HG03066 (cell line): Measurements from ENCODE around the gene GON7.
"Not testable (repeated sequence)": the region's sequence is repeated elsewhere in the genome, so short reads cannot be mapped to it uniquely, and the experiment has no call there.

Source experiments
- ATAC-seq: cut with Tn5 transposase; IDR thresholded peaks from one replicate; pipeline ENCODE4 v1.9.1; 2021; ENCODE audit warnings: low read depth; ENCODE audit not compliant: unreplicated experiment

Gene GON7

GRCh38 chr14:93201155-93201704 lies 5.6 kb downstream of the GON7 start:
- ATAC-seq: no peak

- ATAC-seq: no peak
These were observed 6.3 kb downstream of the GON7 start for GRCh38 chr14:93200553-93200952.

- ATAC-seq: no peak
These were observed 7.8 kb downstream of the GON7 start for GRCh38 chr14:93199031-93199430.

GRCh38 chr14:93195316-93195999 lies 11.4 kb downstream of the GON7 start:
- ATAC-seq: no peak

- ATAC-seq: no peak
These were observed 19.9 kb downstream of the GON7 start for GRCh38 chr14:93186956-93187355.

- no peak for ATAC-seq
These were observed 20.4 kb downstream of the GON7 start for GRCh38 chr14:93186466-93186865.

- no peak for ATAC-seq
These were observed 21.5 kb downstream of the GON7 start for GRCh38 chr14:93185349-93185720.

- peak; percentile 85 for ATAC-seq
These were observed 22.2 kb downstream of the GON7 start, which contains the start of the genes LYSET and MOAP1 for GRCh38 chr14:93184391-93185348. TSS of gene LYSET (plus strand) at chr14:93185317. CDS start at chr14:93185406, 89 bp downstream. TSS of gene MOAP1 (minus strand) at chr14:93184897. CDS start at chr14:93184242, 655 bp downstream.

- no peak for ATAC-seq
These were observed 23.1 kb downstream of the GON7 start for GRCh38 chr14:93183596-93184317.

GRCh38 chr14:93175492-93175891 lies 31.4 kb downstream of the GON7 start:
- no peak for ATAC-seq

- ATAC-seq: not testable (repeated sequence)
These were observed 32.1 kb downstream of the GON7 start for GRCh38 chr14:93174731-93175130.

- no peak for ATAC-seq
These were observed 32.9 kb downstream of the GON7 start for GRCh38 chr14:93173943-93174395.

GRCh38 chr14:93171376-93171775 lies 35.5 kb downstream of the GON7 start:
- no peak for ATAC-seq

- not testable (repeated sequence) for ATAC-seq
These were observed 36.7 kb downstream of the GON7 start for GRCh38 chr14:93170141-93170540.

GRCh38 chr14:93169619-93170018 lies 37.2 kb downstream of the GON7 start:
- not testable (repeated sequence) for ATAC-seq

- ATAC-seq: not testable (repeated sequence)
These were observed 38.3 kb downstream of the GON7 start for GRCh38 chr14:93168610-93169009.

- not testable (repeated sequence) for ATAC-seq
These were observed 41.3 kb downstream of the GON7 start for GRCh38 chr14:93165271-93166265.

- no peak for ATAC-seq
These were observed 43.3 kb downstream of the GON7 start for GRCh38 chr14:93163564-93163963.

GRCh38 chr14:93161411-93161940 lies 45.4 kb downstream of the GON7 start:
- ATAC-seq: no peak
